Activated CD8-positive, alpha-beta memory T cell treated with anti-CD3 and anti-CD28 coated beads for 4 hours (primary cell): ENCODE measurements around the gene PRTN3.

Experiments used
- DNase-seq, 2 donors: peaks; one replicate each; pipeline ENCODE4 v3.0.0-alpha.2; 2020; ENCODE audit warnings: low read depth in 2 of 2

The PRTN3 gene

GRCh38 chr19:803099-803561, 37.7 kb upstream of the PRTN3 start:
- DNase-seq: no peak

GRCh38 chr19:803686-804418, 36.9 kb upstream of the PRTN3 start:
- no peak for DNase-seq

- no peak for DNase-seq
These were observed 36.2 kb upstream of the PRTN3 start for GRCh38 chr19:804419-805165.

- no peak for DNase-seq
These were observed 35.6 kb upstream of the PRTN3 start for GRCh38 chr19:805166-805551.

GRCh38 chr19:805600-806550, 34.9 kb upstream of the PRTN3 start:
- no peak for DNase-seq

GRCh38 chr19:806815-807421, 33.9 kb upstream of the PRTN3 start:
- DNase-seq: no peak

GRCh38 chr19:807627-808422, 33.0 kb upstream of the PRTN3 start:
- DNase-seq: no peak

GRCh38 chr19:808423-808775, 32.4 kb upstream of the PRTN3 start:
- no peak for DNase-seq

- no peak for DNase-seq
These were observed 30.5 kb upstream of the PRTN3 start for GRCh38 chr19:810077-810855.

- no peak for DNase-seq
These were observed 29.8 kb upstream of the PRTN3 start for GRCh38 chr19:810883-811489.

- no peak for DNase-seq
These were observed 29.2 kb upstream of the PRTN3 start for GRCh38 chr19:811506-812048.

GRCh38 chr19:812049-812746, 28.6 kb upstream of the PRTN3 start:
- DNase-seq: no peak

- no peak for DNase-seq
These were observed 28.0 kb upstream of the PRTN3 start for GRCh38 chr19:812747-813218.

- DNase-seq: no peak
These were observed 27.3 kb upstream of the PRTN3 start for GRCh38 chr19:813219-814151.

GRCh38 chr19:814152-815078, 26.4 kb upstream of the PRTN3 start:
- DNase-seq: no peak

- no peak for DNase-seq
These were observed 25.6 kb upstream of the PRTN3 start for GRCh38 chr19:815079-815774.
